ENCODE data around the gene SEC11C. TPM values are rescaled to one million over a fixed set of nuclear protein-coding genes. Genes with fewer than 3 reads are reported as not detected.

The SEC11C gene
- total and polyA plus RNA-seq, 2 donors (not counting 1 experiment from before 2014, with no cell fraction given): 12.5 to 16.3 TPM

DNA sequence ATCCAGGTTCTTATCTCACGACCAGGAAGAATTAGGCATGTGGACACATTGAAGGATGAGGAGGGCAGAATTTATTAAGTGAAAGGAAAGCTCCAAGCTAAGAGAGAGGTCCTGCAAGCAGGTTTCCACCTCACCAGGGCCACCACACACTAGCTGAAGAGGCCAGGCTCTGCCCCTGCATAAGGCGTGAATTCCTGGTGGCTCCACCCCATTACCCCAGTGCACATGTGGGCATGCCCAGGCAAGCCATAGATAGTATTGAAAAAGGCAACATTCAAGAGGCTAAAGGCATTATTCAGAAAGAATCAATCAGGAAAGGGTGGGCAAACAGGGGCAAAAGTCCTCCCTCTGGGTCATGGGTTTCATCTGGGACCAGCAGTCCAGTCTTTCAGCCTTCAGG is 49.3 kb downstream of the SEC11C start:
- TF ChIP-seq EZH2 (IDR thresholded peaks at IDR 0.05; ENCODE audit: low read length, missing control alignments): no peak
- TF ChIP-seq, protein P1, sequence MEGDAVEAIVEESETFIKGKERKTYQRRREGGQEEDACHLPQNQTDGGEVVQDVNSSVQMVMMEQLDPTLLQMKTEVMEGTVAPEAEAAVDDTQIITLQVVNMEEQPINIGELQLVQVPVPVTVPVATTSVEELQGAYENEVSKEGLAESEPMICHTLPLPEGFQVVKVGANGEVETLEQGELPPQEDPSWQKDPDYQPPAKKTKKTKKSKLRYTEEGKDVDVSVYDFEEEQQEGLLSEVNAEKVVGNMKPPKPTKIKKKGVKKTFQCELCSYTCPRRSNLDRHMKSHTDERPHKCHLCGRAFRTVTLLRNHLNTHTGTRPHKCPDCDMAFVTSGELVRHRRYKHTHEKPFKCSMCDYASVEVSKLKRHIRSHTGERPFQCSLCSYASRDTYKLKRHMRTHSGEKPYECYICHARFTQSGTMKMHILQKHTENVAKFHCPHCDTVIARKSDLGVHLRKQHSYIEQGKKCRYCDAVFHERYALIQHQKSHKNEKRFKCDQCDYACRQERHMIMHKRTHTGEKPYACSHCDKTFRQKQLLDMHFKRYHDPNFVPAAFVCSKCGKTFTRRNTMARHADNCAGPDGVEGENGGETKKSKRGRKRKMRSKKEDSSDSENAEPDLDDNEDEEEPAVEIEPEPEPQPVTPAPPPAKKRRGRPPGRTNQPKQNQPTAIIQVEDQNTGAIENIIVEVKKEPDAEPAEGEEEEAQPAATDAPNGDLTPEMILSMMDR (conservative IDR thresholded peaks at IDR 0.05 in 1 of 2, IDR thresholded peaks at IDR 0.05 in 1 of 2; ENCODE audit: low read depth in 1 of 2, low read length in 2 of 2): no peak
- no peaks in the 10 kb centered on the region for H3K9me3 ChIP-seq (ENCODE audit: control insufficient read depth, insufficient read depth, low read depth, low read length)
- DNase-seq (ENCODE audit: low read depth in 2 of 2): no peak
- no peak overlapping the region for H3K4me2 ChIP-seq (ENCODE audit: extremely low read depth, insufficient read depth, low read length)
- no peak overlapping the region for H3K27ac ChIP-seq (ENCODE audit: insufficient read depth, low read length)
- no peak overlapping the region for H2AFZ ChIP-seq (ENCODE audit: low read length)
- no peaks in the 10 kb centered on the region for H4K20me1 ChIP-seq (ENCODE audit: control insufficient read depth, extremely low read depth, insufficient read depth, low read length)
- H3K27me3 ChIP-seq (ENCODE audit: control insufficient read depth, insufficient read depth, low read length): peaks cover 3% of the 10 kb centered on the region
- no peaks in the 10 kb centered on the region for H3K36me3 ChIP-seq (ENCODE audit: control insufficient read depth, insufficient read depth, low read length)
- H3K4me1 ChIP-seq (ENCODE audit: control insufficient read depth, extremely low read depth, insufficient read depth, low read length): no peaks in the 10 kb centered on the region
- no peak overlapping the region for H3K4me3 ChIP-seq (replicated peaks in 1 of 4; ENCODE audit: control extremely low read depth in 1 of 4, insufficient read depth in 1 of 4, low read depth in 3 of 4, low read length in 4 of 4)
- no peak overlapping the region for H3K9ac ChIP-seq (ENCODE audit: insufficient read depth, low read length)
- H3K79me2 ChIP-seq (ENCODE audit: control insufficient read depth, insufficient read depth, low read length): no peaks in the 10 kb centered on the region

DNA sequence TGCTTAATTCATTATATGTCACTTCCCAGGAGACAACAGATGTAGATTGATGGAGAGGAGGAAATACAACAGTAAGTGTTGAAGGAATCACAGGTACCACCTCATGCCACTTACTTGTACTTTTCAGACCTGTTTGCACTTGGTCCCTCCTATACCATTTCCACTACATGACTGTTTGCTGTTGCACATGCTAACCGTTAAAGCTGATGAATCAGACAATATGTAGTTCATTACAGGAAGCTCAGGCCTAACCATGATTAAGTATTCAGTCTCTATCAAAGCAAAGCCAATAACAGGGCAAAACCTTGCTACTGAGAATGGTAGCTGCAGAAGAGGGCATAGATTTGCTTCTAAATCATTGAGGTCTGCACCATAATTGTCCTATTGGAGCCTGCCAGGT is 50.1 kb downstream of the SEC11C start:
- TF ChIP-seq, protein P1 (conservative IDR thresholded peaks at IDR 0.05 in 1 of 2, IDR thresholded peaks at IDR 0.05 in 1 of 2; ENCODE audit: low read depth in 1 of 2, low read length in 2 of 2): no peak
- DNase-seq (ENCODE audit: low read depth in 2 of 2): no peak
- Histone ChIP-seq H3K36me3 (ENCODE audit: control insufficient read depth, insufficient read depth, low read length) (no peaks in the 10 kb centered on the region), H2AFZ (ENCODE audit: low read length) (no peak overlapping the region), H3K4me3 (replicated peaks in 1 of 4; ENCODE audit: control extremely low read depth in 1 of 4, insufficient read depth in 1 of 4, low read depth in 3 of 4, low read length in 4 of 4) (no peak overlapping the region), H3K27ac (ENCODE audit: insufficient read depth, low read length) (no peak overlapping the region), H3K9me3 (ENCODE audit: control insufficient read depth, insufficient read depth, low read depth, low read length) (no peaks in the 10 kb centered on the region), H4K20me1 (ENCODE audit: control insufficient read depth, extremely low read depth, insufficient read depth, low read length) (no peaks in the 10 kb centered on the region), H3K27me3 (ENCODE audit: control insufficient read depth, insufficient read depth, low read length) (peaks cover 3% of the 10 kb centered on the region), H3K79me2 (ENCODE audit: control insufficient read depth, insufficient read depth, low read length) (no peaks in the 10 kb centered on the region), H3K4me2 (ENCODE audit: extremely low read depth, insufficient read depth, low read length) (no peak overlapping the region), H3K9ac (ENCODE audit: insufficient read depth, low read length) (no peak overlapping the region), H3K4me1 (ENCODE audit: control insufficient read depth, extremely low read depth, insufficient read depth, low read length) (no peaks in the 10 kb centered on the region)

DNA sequence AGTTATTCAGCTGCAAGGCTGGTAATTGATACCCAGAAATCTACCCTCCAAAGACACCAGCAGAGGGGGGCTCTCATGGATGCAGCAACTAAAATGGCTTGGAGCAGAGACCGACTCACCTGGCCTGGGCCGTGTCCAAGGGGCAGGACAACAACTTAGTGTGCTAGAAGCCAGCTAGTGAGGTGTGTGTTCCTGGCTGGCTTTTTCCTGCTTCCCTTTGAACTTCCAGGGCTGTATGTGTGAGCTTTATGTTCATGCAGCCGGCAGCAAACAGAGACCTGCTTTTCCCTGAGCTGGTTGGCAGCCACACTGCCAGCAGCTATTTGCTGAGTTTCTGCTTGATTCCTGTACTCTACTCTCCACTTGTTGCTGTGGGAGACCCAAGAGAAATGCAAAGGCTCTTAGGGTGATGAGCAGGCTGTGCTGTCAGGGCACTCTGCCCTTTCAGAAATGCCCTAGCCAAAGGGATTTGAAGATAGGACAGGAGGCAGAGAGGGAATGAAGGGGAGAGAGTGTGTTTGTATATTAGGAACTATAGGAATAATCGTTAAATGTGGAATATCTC is 56.6 kb downstream of the SEC11C start:
- no peak for DNase-seq (ENCODE audit: low read depth in 2 of 2)
- Histone ChIP-seq H3K79me2 (ENCODE audit: control insufficient read depth, insufficient read depth, low read length) (no peaks in the 10 kb centered on the region), H3K9ac (ENCODE audit: insufficient read depth, low read length) (no peak overlapping the region), H3K27ac (ENCODE audit: insufficient read depth, low read length) (no peak overlapping the region), H3K9me3 (ENCODE audit: control insufficient read depth, insufficient read depth, low read depth, low read length) (no peaks in the 10 kb centered on the region), H3K36me3 (ENCODE audit: control insufficient read depth, insufficient read depth, low read length) (no peaks in the 10 kb centered on the region), H3K4me1 (ENCODE audit: control insufficient read depth, extremely low read depth, insufficient read depth, low read length) (no peaks in the 10 kb centered on the region), H3K4me3 (replicated peaks in 1 of 4; ENCODE audit: control extremely low read depth in 1 of 4, insufficient read depth in 1 of 4, low read depth in 3 of 4, low read length in 4 of 4) (no peak overlapping the region), H4K20me1 (ENCODE audit: control insufficient read depth, extremely low read depth, insufficient read depth, low read length) (no peaks in the 10 kb centered on the region), H2AFZ (ENCODE audit: low read length) (no peak overlapping the region), H3K4me2 (ENCODE audit: extremely low read depth, insufficient read depth, low read length) (no peak overlapping the region), H3K27me3 (ENCODE audit: control insufficient read depth, insufficient read depth, low read length) (peaks cover 13% of the 10 kb centered on the region)
- no peak for TF ChIP-seq EZH2 (IDR thresholded peaks at IDR 0.05; ENCODE audit: low read length, missing control alignments)
- TF ChIP-seq, protein P1 (conservative IDR thresholded peaks at IDR 0.05 in 1 of 2, IDR thresholded peaks at IDR 0.05 in 1 of 2; ENCODE audit: low read depth in 1 of 2, low read length in 2 of 2): no peak
